Right lobe of liver (tissue), 6 donors: Measurements from ENCODE around the gene SNRNP25. TPM values are rescaled to one million over a fixed set of nuclear protein-coding genes. Genes with fewer than 3 reads are reported as not detected.

Experiments used
- ATAC-seq, 4 donors: fragments of 200-7000 bp; cut with Tn5 transposase; one replicate each; pipeline ENCODE4 v1.9.1; 2020; ENCODE audit warnings: mild to moderate bottlenecking in 4 of 4, moderate library complexity in 4 of 4
- DNase-seq, 3 donors: peaks; one replicate each; pipeline ENCODE4 v3.0.0-alpha.2; 2020
- H3K27ac ChIP-seq, 3 donors: fragments of 200-600 bp; one replicate each; pipeline ENCODE4 v1.8.0; 2022
- H3K27me3 ChIP-seq, 2 donors: fragments of 200-600 bp; one replicate each; pipeline ENCODE4 v1.8.0; 2022
- H3K36me3 ChIP-seq, 4 donors: fragments of 200-600 bp; sonication (generic) in 1 of 4; one replicate each; pipeline versions ENCODE4 v1.5.1 to v1.8.0; 2017 to 2022; ENCODE audit warnings: control low read depth in 1 of 4
- H3K4me1 ChIP-seq, 4 donors: fragments of 200-600 bp; sonication (generic) in 1 of 4; one replicate each; pipeline versions ENCODE4 v1.5.1 to v1.8.0; 2017 to 2022; ENCODE audit warnings: control low read depth in 1 of 4
- H3K4me3 ChIP-seq, 3 donors: fragments of 200-600 bp; one replicate each; pipeline ENCODE4 v1.8.0; 2022
- H3K9me3 ChIP-seq, 4 donors: fragments of 200-600 bp; sonication (generic) in 1 of 4; one replicate each; pipeline versions ENCODE4 v1.5.1 to v1.8.0; 2017 to 2022; ENCODE audit warnings: control low read depth in 1 of 4
- CTCF ChIP-seq, 4 donors: fragments of 200-600 bp in 3 of 4; fragments of 450-650 bp in 1 of 4; IDR thresholded peaks; one replicate each; pipeline versions ENCODE4 v1.5.1 to v1.8.0; 2016 to 2022; ENCODE audit warnings: antibody characterized with exemption in 4 of 4, mild to moderate bottlenecking in 2 of 4
- POLR2A ChIP-seq: fragments of 450-650 bp; IDR thresholded peaks from one replicate; pipeline ENCODE4 v1.6.1; 2017; ENCODE audit warnings: antibody characterized with exemption, mild to moderate bottlenecking
- WGBS: methylation state at CpG from one replicate; pipeline ENCODE4 v1.1.6; 2018; ENCODE audit warnings: low coverage, low lambda C conversion rate; ENCODE audit not compliant: insufficient coverage; ENCODE audit errors: missing lambda C conversion rate; 5-methylcytosine and 5-hydroxymethylcytosine counted together
- intact Hi-C, 2 donors: fragments of 100-400 bp; cut with DNase I; formaldehyde crosslinking; loops; one replicate each; pipeline versions ENCODE4 v1.11.2 to v1.14.1; 2022
- total RNA-seq, 6 experiments: library from RNA; depleted of rRNA in 2 of 6; stranded (reverse); fragments of >200 nt in 2 of 6; fragmentation: NEBNext Ultra II Directional in 3 of 6; extraction: Animal tissue kit (Norgen Biotek cat#: 25700) in 3 of 6; gene quantifications; one replicate each; pipeline versions ENCODE4 v1.1.0 to v1.2.4, GENCODE V29; 2016 to 2023
- donor health status: DM: no; HTN: yes; CAD: no.
- donor health status: DM: no; HTN: no; CAD: no.
- donor health status: DM: no; HTN: no; CAD: no.
- donor health status: DM: no; HTN: yes; CAD: no.
- donor health status: DM: no; HTN: yes; CAD: no.

The SNRNP25 gene
- total RNA-seq, 6 experiments from 2014 or later, result 11.7 to 15.9 (median 14.8) TPM

GRCh38 chr16:50769-51591, 2.6 kb upstream of the SNRNP25 start:
- WGBS, result 90% methylated on average over 14 of the region's 15 CpGs
- intact Hi-C loops, result no loop called here
- peaks cover 0 to 18% (median 2%) of the 10 kb centered on the region in 4 donors for H3K36me3 ChIP-seq
- DNase-seq (no peak), ATAC-seq (no peak)
- H3K4me1 ChIP-seq, result peaks cover 0 to 17% (median 2%) of the 10 kb centered on the region in 4 donors
- no peak overlapping the region for H3K4me3 ChIP-seq
- H3K27ac ChIP-seq, result no peak overlapping the region
- no peaks in the 10 kb centered on the region for H3K9me3 ChIP-seq
- TF ChIP-seq POLR2A (no peak), CTCF (IDR thresholded peaks at IDR 0.05) (no peak)
- H3K27me3 ChIP-seq, result no peaks in the 10 kb centered on the region

- peak overlapping the region; percentile 78 to 93 (median 87) for H3K4me3 ChIP-seq
- DNase-seq (no peak), ATAC-seq (no peak)
- peak overlapping the region in 2 of 3 donors; percentile 31 to 45 for H3K27ac ChIP-seq
- intact Hi-C loops, result no loop called here
- no peaks in the 10 kb centered on the region for H3K9me3 ChIP-seq
- TF ChIP-seq CTCF (IDR thresholded peaks at IDR 0.05) (no peak), POLR2A (no peak)
- H3K36me3 ChIP-seq, result peaks cover 0 to 21% (median 2%) of the 10 kb centered on the region in 4 donors
- H3K27me3 ChIP-seq, result no peaks in the 10 kb centered on the region
- H3K4me1 ChIP-seq, result peaks cover 0 to 17% (median 2%) of the 10 kb centered on the region in 4 donors
- 39% methylated on average over 11 of the region's 12 CpGs for WGBS
These were observed 581 bp downstream of the SNRNP25 start for GRCh38 chr16:54237-54581.

GRCh38 chr16:55571-56136, 2.0 kb downstream of the SNRNP25 start:
- peak in 1 of 3 donors; percentile 44 for DNase-seq
- WGBS, result 84% methylated on average over 6 of the region's 11 CpGs
- Histone ChIP-seq H3K27me3 (no peaks in the 10 kb centered on the region), H3K4me3 (no peak overlapping the region), H3K9me3 (no peaks in the 10 kb centered on the region), H3K27ac (no peak overlapping the region), H3K36me3 (peaks cover 0 to 20% (median 1%) of the 10 kb centered on the region in 4 donors), H3K4me1 (peaks cover 0 to 17% (median 2%) of the 10 kb centered on the region in 4 donors)
- ATAC-seq, result no peak
- no peak for TF ChIP-seq POLR2A
- no peak for TF ChIP-seq CTCF (IDR thresholded peaks at IDR 0.05)
- intact Hi-C loops, result no loop called here

GRCh38 chr16:56231-56927, 2.8 kb downstream of the SNRNP25 start:
- Histone ChIP-seq H3K27ac (no peak overlapping the region), H3K4me1 (peaks cover 0 to 17% (median 2%) of the 10 kb centered on the region in 4 donors), H3K4me3 (no peak overlapping the region), H3K27me3 (no peaks in the 10 kb centered on the region), H3K9me3 (no peaks in the 10 kb centered on the region), H3K36me3 (peaks cover 0 to 14% (median 0%) of the 10 kb centered on the region in 4 donors)
- WGBS, result 86% methylated on average over 8 of the region's 17 CpGs
- intact Hi-C loops, result no loop called here
- DNase-seq (peak in 1 of 3 donors; percentile 44), ATAC-seq (no peak)
- TF ChIP-seq CTCF (IDR thresholded peaks at IDR 0.05) (no peak), POLR2A (no peak)
